HepG2 (cell line): ENCODE data around the gene FSD2. TPM values are rescaled to one million over a fixed set of nuclear protein-coding genes. Genes with fewer than 3 reads are reported as not detected.

Experiments used
- ATAC-seq: fragments of 200-7000 bp; cut with Tn5 transposase; 3 replicates; pipeline ENCODE4 v1.9.1; 2020; ENCODE audit warnings: mild to moderate bottlenecking, moderate library complexity
- BruUV-seq: library from RNA; stranded (reverse); fragments of 400-500 nt; replicated peaks from 2 replicates; lab custom pipeline; 2021; lab: Mats Ljungman, UMichigan
- CTCF ChIA-PET: fragments of 300-600 bp; formaldehyde crosslinking; extraction: SDS; loops from one replicate; lab custom pipeline; 2021; ENCODE audit warnings: low total read pairs, inconsistent platforms, low intra/inter-chr PET ratio; lab: Yijun Ruan, JAX
- POLR2A ChIA-PET: fragments of 350-600 bp; sonication (Branson Sonifier 250); formaldehyde crosslinking; loops from one replicate; lab custom pipeline; 2020; ENCODE audit warnings: antibody characterized with exemption, inconsistent platforms; lab: Yijun Ruan, JAX
- DNase-seq: peaks from one replicate; pipeline ENCODE4 v3.0.0-alpha.2; 2015; ENCODE audit warnings: low spot score
- FAIRE-seq: peaks from 3 replicates; lab custom pipeline; 2011; peaks lifted over from hg19 to GRCh38; lab: Jason Lieb, UNC
- H2AFZ ChIP-seq: one replicate; pipeline ENCODE4 v1.6.1; 2011; ENCODE audit warnings: low read length, inconsistent platforms
- H3K27ac ChIP-seq: fragments of 300-600 bp; 3 replicates; pipeline ENCODE4 v1.8.0; 2011; ENCODE audit warnings: mixed run types, mild to moderate bottlenecking, mixed read lengths, low read length, inconsistent platforms; ENCODE audit not compliant: insufficient read depth; ENCODE audit errors: extremely low read length
- H3K27me3 ChIP-seq, 2 experiments: fragments of 200-600 bp in 1 of 2; 2 replicates in 1 of 2; 3 replicates in 1 of 2; pipeline versions ENCODE4 v1.6.0 to v1.8.0; 2011; ENCODE audit warnings: low read length in 2 of 2, mild to moderate bottlenecking in 2 of 2, moderate library complexity in 2 of 2, inconsistent platforms in 1 of 2; ENCODE audit not compliant: insufficient read depth in 2 of 2, control insufficient read depth in 1 of 2
- H3K36me3 ChIP-seq, 2 experiments: fragments of 200-600 bp in 1 of 2; replicated peaks in 1 of 2; 2 replicates in 1 of 2; 3 replicates in 1 of 2; pipeline versions ENCODE4 v1.5.1 to v1.8.0; 2011; ENCODE audit warnings: low read length in 2 of 2, inconsistent platforms in 1 of 2; ENCODE audit not compliant: insufficient read depth in 2 of 2, control insufficient read depth in 1 of 2
- H3K4me1 ChIP-seq: 2 replicates; pipeline ENCODE4 v1.5.1; 2012; ENCODE audit warnings: low read length, inconsistent platforms; ENCODE audit not compliant: insufficient read depth
- H3K4me2 ChIP-seq: 2 replicates; pipeline ENCODE4 v1.6.0; 2011; ENCODE audit warnings: low read depth, low read length, inconsistent platforms
- H3K4me3 ChIP-seq, 3 experiments: fragments of 200-600 bp in 1 of 3; sonication (generic), shearing (Covaris generic) in 1 of 3; replicated peaks in 1 of 3; 2 replicates each; pipeline ENCODE4 v1.5.1; 2011 to 2016; ENCODE audit warnings: low read length in 3 of 3, inconsistent platforms in 2 of 3, low read depth in 2 of 3, mild to moderate bottlenecking in 2 of 3, control low read depth in 1 of 3, mixed read lengths in 1 of 3; ENCODE audit not compliant: insufficient read depth in 1 of 3
- H3K79me2 ChIP-seq: one replicate; pipeline ENCODE4 v1.6.1; 2011; ENCODE audit warnings: low read length, inconsistent platforms; ENCODE audit not compliant: insufficient read depth
- H3K9ac ChIP-seq: 2 replicates; pipeline ENCODE4 v1.6.0; 2011; ENCODE audit warnings: mild to moderate bottlenecking, low read depth, low read length, inconsistent platforms; ENCODE audit not compliant: insufficient read depth
- H3K9me3 ChIP-seq: 2 replicates; pipeline ENCODE4 v1.5.1; 2012; ENCODE audit warnings: mild to moderate bottlenecking, low read length
- H4K20me1 ChIP-seq: 2 replicates; pipeline ENCODE4 v1.6.0; 2011; ENCODE audit warnings: inconsistent platforms, mild to moderate bottlenecking, low read length, moderate library complexity; ENCODE audit not compliant: insufficient read depth
- ATF4 ChIP-seq, 2 experiments: fragments of 450-650 bp in 1 of 2; sonication (generic) in 1 of 2; formaldehyde crosslinking; IDR thresholded peaks; 2 replicates each; pipeline versions ENCODE4 v1.5.0 to v1.8.0; 2020 to 2022; ENCODE audit warnings: mild to moderate bottlenecking in 1 of 2, missing genetic modification reagents in 1 of 2
- HBP1 ChIP-seq: IDR thresholded peaks from 2 replicates; pipeline ENCODE4 v1.6.1; 2016; ENCODE audit warnings: low read depth, control low read depth
- HCFC1 ChIP-seq: fragments of 150-350 bp; IDR thresholded peaks from 2 replicates; pipeline ENCODE4 v1.6.1; 2014; ENCODE audit warnings: low read depth, low read length
- HNRNPL ChIP-seq: fragments of 200-400 bp; formaldehyde crosslinking; IDR thresholded peaks from 2 replicates; pipeline ENCODE4 v1.6.1; 2017; ENCODE audit warnings: mild to moderate bottlenecking, low read depth, low read length
- PBX3 ChIP-seq: sonication (generic); formaldehyde crosslinking; IDR thresholded peaks from 2 replicates; pipeline ENCODE4 v1.8.1; 2023; ENCODE audit warnings: missing genetic modification reagents, inconsistent platforms, borderline replicate concordance
- PHB2 ChIP-seq: fragments of 450-650 bp; IDR thresholded peaks from 2 replicates; pipeline ENCODE4 v1.6.1; 2018; ENCODE audit not compliant: partially characterized antibody
- SNRNP70 ChIP-seq: fragments of 200-400 bp; formaldehyde crosslinking; IDR thresholded peaks from 2 replicates; pipeline ENCODE4 v1.6.1; 2017; ENCODE audit warnings: mild to moderate bottlenecking, low read depth, low read length, moderate library complexity
- TFDP2 ChIP-seq: sonication (generic); formaldehyde crosslinking; IDR thresholded peaks from 2 replicates; pipeline ENCODE4 v1.4.0; 2020; ENCODE audit warnings: missing genetic modification reagents
- THYN1 ChIP-seq: sonication (generic); formaldehyde crosslinking; IDR thresholded peaks from 2 replicates; pipeline ENCODE4 v1.8.1; 2023; ENCODE audit warnings: low read depth, mild to moderate bottlenecking, moderate library complexity, missing genetic modification reagents, borderline replicate concordance
- ZBTB3 ChIP-seq: sonication (generic); formaldehyde crosslinking; IDR thresholded peaks from 2 replicates; pipeline ENCODE4 v1.4.0; 2020; ENCODE audit warnings: low read depth, mild to moderate bottlenecking, moderate library complexity, missing genetic modification reagents, borderline replicate concordance
- ZNF281 ChIP-seq: sonication (generic); formaldehyde crosslinking; IDR thresholded peaks from 2 replicates; pipeline ENCODE4 v1.4.0; 2020; ENCODE audit warnings: missing genetic modification reagents, borderline replicate concordance
- ZNF296 ChIP-seq: sonication (generic); formaldehyde crosslinking; conservative IDR thresholded peaks from 2 replicates; pipeline ENCODE4 v1.5.0; 2020; ENCODE audit warnings: mild to moderate bottlenecking, missing genetic modification reagents
- ZNF75D ChIP-seq: sonication (generic); formaldehyde crosslinking; IDR thresholded peaks from 2 replicates; pipeline ENCODE4 v1.8.1; 2023; ENCODE audit warnings: missing genetic modification reagents, mild to moderate bottlenecking, borderline replicate concordance
- ZNF792 ChIP-seq: IDR thresholded peaks from 2 replicates; pipeline ENCODE4 v1.6.1; 2016
- WGBS: methylation state at CpG from one replicate; pipeline ENCODE4 v1.1.6; 2017; ENCODE audit warnings: low lambda C conversion rate; 5-methylcytosine and 5-hydroxymethylcytosine counted together
- in situ Hi-C: cut with HindIII; loops from 2 replicates; pipeline ENCODE4 v1.10.0; 2017; ENCODE audit warnings: low pct_unique_long_range_greater_than_20kb; ENCODE audit not compliant: extremely low pct_ligation_motif_present
- intact Hi-C: fragments of 100-400 bp; cut with micrococcal nuclease; formaldehyde crosslinking; loops from one replicate; pipeline ENCODE4 v1.10.0; 2022; ENCODE audit not compliant: unreplicated experiment
- polyA plus RNA-seq, 8 experiments: library from polyadenylated mRNA; depleted of rRNA in 3 of 8; stranded (reverse) in 7 of 8; unstranded in 1 of 8; fragments of >200 nt; fragmentation: Illumina TruSeq in 4 of 8; extraction: Trizol in 4 of 8; gene quantifications; 2 replicates each; pipeline versions ENCODE4 v1.2.1 to v1.2.3, GENCODE V29; 2011 to 2016; ENCODE audit warnings: low read depth in 4 of 8, missing spikeins in 1 of 8, mixed read lengths in 1 of 8; ENCODE audit not compliant: insufficient read depth in 1 of 8
- total RNA-seq, 5 experiments: library from RNA; depleted of rRNA; stranded (reverse); fragments of >200 nt; fragmentation: Illumina TruSeq; extraction: Trizol; gene quantifications; 2 replicates each; pipeline ENCODE4 v1.2.3, GENCODE V29; 2016; ENCODE audit warnings: low read depth in 1 of 5

Gene FSD2
- total and polyA plus RNA-seq, 2 of the 13 experiments (the other 11 are each of a cell fraction or from before 2014, with no cell fraction given) = not detected

- no peak for TF ChIP-seq ATF4 (CRISPR knock-in tag; IDR thresholded peaks at IDR 0.05)
- no peak for TF ChIP-seq TFDP2 (CRISPR knock-in tag)
- no peak for TF ChIP-seq SNRNP70
- TF ChIP-seq ZNF792 (CRISPR knock-in tag) = no peak
- TF ChIP-seq ZNF296 (CRISPR knock-in tag) = no peak
- TF ChIP-seq HNRNPL = no peak
These were observed 46.2 kb upstream of the FSD2 start (continued) for GRCh38 chr15:82851981-82852511.

GRCh38 chr15:82851306-82851850 is 45.5 kb upstream of the FSD2 start:
- H3K4me2 ChIP-seq = no peak overlapping the region
- in situ Hi-C loops = loop anchor here (10.0 kb wide), 1 partner anchor 133 kb away; the partner anchor contains the start of gene RAMAC
- H3K4me1 ChIP-seq = peaks cover 30% of the 10 kb centered on the region
- ChIA-PET POLR2A (interaction anchor here (1.0 kb wide), 1 partner anchor 134 kb away, joined by 3 read pairs; the partner anchor contains the start of gene RAMAC), CTCF (no interaction called here)
- FAIRE-seq = no peak
- intact Hi-C loops = no loop called here
- H3K9ac ChIP-seq = no peak overlapping the region
- no peaks in the 10 kb centered on the region for H4K20me1 ChIP-seq
- H3K79me2 ChIP-seq = no peaks in the 10 kb centered on the region
- no peaks in the 10 kb centered on the region for H3K9me3 ChIP-seq
- H2AFZ ChIP-seq = no peak overlapping the region
- no peaks in the 10 kb centered on the region; a peak in 1 of 5 replicates for H3K27me3 ChIP-seq
- H3K27ac ChIP-seq = no peak overlapping the region
- no peak overlapping the region for H3K4me3 ChIP-seq
- ATAC-seq = no peak
- DNase-seq = no peak
- no TSS peak for BruUV-seq
- 83% methylated on average over 14 of the region's 14 CpGs for WGBS
- no peaks in the 10 kb centered on the region for H3K36me3 ChIP-seq
- TF ChIP-seq THYN1 (CRISPR knock-in tag) = no peak
- no peak for TF ChIP-seq PHB2
- TF ChIP-seq HBP1 = no peak
- no peak for TF ChIP-seq PBX3 (CRISPR knock-in tag)
- no peak for TF ChIP-seq ZNF75D (CRISPR knock-in tag)
- no peak for TF ChIP-seq HCFC1
- no peak for TF ChIP-seq ZBTB3 (CRISPR knock-in tag)
- TF ChIP-seq ZNF281 (CRISPR knock-in tag) = no peak
